Tibial nerve (tissue), 4 donors: ENCODE data around the gene MAP4K4. TPM values are rescaled to one million over a fixed set of nuclear protein-coding genes. Genes with fewer than 3 reads are reported as not detected.

Experiments used
- DNase-seq, 2 donors: peaks; one replicate each; pipeline ENCODE4 v3.0.0-alpha.2; 2019; ENCODE audit warnings: low spot score in 2 of 2
- H3K27ac ChIP-seq, 4 donors: fragments of 200-600 bp; sonication (generic) in 3 of 4; one replicate each; pipeline ENCODE4 v1.5.1; 2017 to 2019; ENCODE audit warnings: mild to moderate bottlenecking in 1 of 4
- H3K27me3 ChIP-seq, 2 donors: fragments of 200-600 bp; sonication (generic) in 1 of 2; one replicate each; pipeline versions ENCODE4 v1.5.1 to v1.6.0; 2017 to 2019
- H3K36me3 ChIP-seq, 3 donors: fragments of 200-600 bp; sonication (generic); one replicate each; pipeline ENCODE4 v1.5.1; 2018 to 2019
- H3K4me1 ChIP-seq, 4 donors: fragments of 200-600 bp; sonication (generic) in 3 of 4; one replicate each; pipeline ENCODE4 v1.5.1; 2017 to 2019
- H3K4me3 ChIP-seq, 4 donors: fragments of 200-600 bp; sonication (generic) in 3 of 4; one replicate each; pipeline ENCODE4 v1.5.1; 2017 to 2019; ENCODE audit warnings: mild to moderate bottlenecking in 1 of 4, moderate library complexity in 1 of 4
- H3K9me3 ChIP-seq, 4 donors: fragments of 200-600 bp; sonication (generic) in 3 of 4; one replicate each; pipeline ENCODE4 v1.5.1; 2017 to 2019
- EP300 ChIP-seq, 2 donors: sonication (generic); formaldehyde crosslinking; IDR thresholded peaks; one replicate each; pipeline ENCODE4 v1.6.1; 2017; ENCODE audit warnings: antibody characterized with exemption in 2 of 2, mild to moderate bottlenecking in 1 of 2
- POLR2A ChIP-seq, 2 donors: fragments of 450-650 bp; IDR thresholded peaks; one replicate each; pipeline ENCODE4 v1.6.1; 2017; ENCODE audit warnings: antibody characterized with exemption in 2 of 2, mild to moderate bottlenecking in 2 of 2, moderate library complexity in 2 of 2
- WGBS, 2 donors: methylation state at CpG; one replicate each; pipeline ENCODE4 v1.1.5; 2018; 5-methylcytosine and 5-hydroxymethylcytosine counted together
- total RNA-seq, 4 donors: library from RNA; depleted of rRNA; stranded (reverse); fragments of >200 nt; gene quantifications; one replicate each; pipeline ENCODE4 v1.1.0, GENCODE V29; 2016
- TF ChIP-seq, protein P1 (sequence below), 5 experiments: fragments of 200-600 bp in 3 of 5; fragments of 450-650 bp in 2 of 5; sonication (generic) in 3 of 5; IDR thresholded peaks; one replicate each; pipeline ENCODE4 v1.5.1; 2016 to 2019; ENCODE audit warnings: antibody characterized with exemption in 5 of 5, mild to moderate bottlenecking in 3 of 5, moderate library complexity in 2 of 5

MAP4K4 gene
- total RNA-seq, 4 donors from 2014 or later, result 78.0 to 85.7 (median 84.4) TPM

DNA sequence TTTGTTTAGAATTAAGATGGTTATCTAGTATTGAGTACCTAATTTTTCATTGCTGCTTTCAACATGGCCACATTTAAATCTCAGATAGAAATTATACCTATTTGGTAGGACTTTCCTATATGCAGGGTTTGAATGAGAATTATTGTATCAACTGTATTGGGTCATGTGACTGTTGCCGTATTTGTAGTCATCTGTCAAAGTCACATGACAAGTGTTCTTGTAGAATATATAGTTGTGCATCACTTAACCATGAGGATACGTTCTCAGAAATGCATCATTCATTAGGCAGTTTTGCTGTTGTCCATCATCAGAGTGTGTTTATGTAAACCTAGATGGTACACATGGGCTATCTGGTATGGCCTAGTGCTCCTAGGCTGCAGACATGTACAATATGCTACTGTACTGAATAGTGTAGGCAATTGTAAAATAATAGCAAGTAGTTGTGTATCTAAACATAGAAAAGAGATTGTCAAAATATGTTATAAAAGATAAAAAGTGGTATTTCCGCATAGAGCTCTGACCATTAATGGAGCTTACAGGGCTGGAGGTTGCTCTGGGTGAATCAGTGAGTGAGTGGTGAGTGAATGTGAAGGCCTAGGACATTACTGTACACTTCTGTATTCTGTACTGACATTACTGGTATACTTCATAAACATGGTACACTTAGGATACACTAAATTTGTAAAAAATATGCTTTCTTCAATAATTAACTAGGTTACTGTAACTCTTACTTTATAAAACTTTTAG, 123.7 kb downstream of the MAP4K4 start:
- WGBS, 2 donors, result 71 to 79% methylated on average over 3 of the region's 3 CpGs
- TF ChIP-seq, protein P1, sequence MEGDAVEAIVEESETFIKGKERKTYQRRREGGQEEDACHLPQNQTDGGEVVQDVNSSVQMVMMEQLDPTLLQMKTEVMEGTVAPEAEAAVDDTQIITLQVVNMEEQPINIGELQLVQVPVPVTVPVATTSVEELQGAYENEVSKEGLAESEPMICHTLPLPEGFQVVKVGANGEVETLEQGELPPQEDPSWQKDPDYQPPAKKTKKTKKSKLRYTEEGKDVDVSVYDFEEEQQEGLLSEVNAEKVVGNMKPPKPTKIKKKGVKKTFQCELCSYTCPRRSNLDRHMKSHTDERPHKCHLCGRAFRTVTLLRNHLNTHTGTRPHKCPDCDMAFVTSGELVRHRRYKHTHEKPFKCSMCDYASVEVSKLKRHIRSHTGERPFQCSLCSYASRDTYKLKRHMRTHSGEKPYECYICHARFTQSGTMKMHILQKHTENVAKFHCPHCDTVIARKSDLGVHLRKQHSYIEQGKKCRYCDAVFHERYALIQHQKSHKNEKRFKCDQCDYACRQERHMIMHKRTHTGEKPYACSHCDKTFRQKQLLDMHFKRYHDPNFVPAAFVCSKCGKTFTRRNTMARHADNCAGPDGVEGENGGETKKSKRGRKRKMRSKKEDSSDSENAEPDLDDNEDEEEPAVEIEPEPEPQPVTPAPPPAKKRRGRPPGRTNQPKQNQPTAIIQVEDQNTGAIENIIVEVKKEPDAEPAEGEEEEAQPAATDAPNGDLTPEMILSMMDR (IDR thresholded peaks at IDR 0.05), result no peak
- no peak for TF ChIP-seq POLR2A (IDR thresholded peaks at IDR 0.05)
- TF ChIP-seq EP300 (IDR thresholded peaks at IDR 0.05), result no peak
- peaks cover 0 to 59% (median 29%) of the 10 kb centered on the region in 4 donors for H3K4me1 ChIP-seq

DNA sequence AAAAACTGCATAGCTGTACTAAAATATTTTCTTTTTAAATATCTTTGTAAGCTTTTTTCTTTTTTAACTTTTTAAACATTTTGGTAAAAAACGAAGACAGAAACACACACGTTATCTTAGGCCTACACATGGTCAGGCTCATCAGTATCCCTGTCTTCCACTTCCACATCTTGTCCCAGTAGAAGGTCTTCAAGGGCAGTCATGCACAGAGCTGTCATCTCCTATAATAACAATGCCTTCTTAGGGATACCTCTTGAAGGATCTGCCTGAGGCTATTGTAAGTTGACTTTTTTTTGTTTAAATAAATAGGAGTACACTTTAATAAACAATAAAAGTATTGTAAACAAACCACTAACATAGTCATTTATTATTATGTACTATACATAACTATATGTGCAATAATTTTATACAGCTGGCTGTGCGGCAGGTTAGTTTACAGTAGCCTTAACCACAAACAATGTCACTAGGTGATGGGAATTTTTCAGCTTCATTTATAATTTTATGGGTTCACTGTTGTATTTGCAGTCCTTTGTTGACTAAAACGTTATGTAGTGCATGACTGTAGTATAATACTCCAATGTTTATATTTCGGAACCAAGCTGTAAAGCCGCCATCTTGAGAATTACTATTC, 124.4 kb downstream of the MAP4K4 start:
- TF ChIP-seq, protein P1 (IDR thresholded peaks at IDR 0.05), result no peak
- TF ChIP-seq EP300 (IDR thresholded peaks at IDR 0.05) (no peak), POLR2A (IDR thresholded peaks at IDR 0.05) (no peak)
- no peak for DNase-seq
- Histone ChIP-seq H3K9me3 (no peaks in the 10 kb centered on the region), H3K27ac (no peak overlapping the region), H3K27me3 (no peaks in the 10 kb centered on the region), H3K4me3 (no peak overlapping the region), H3K36me3 (no peaks in the 10 kb centered on the region), H3K4me1 (peaks cover 0 to 58% (median 26%) of the 10 kb centered on the region in 4 donors)
- 81 to 84% methylated on average over 6 of the region's 6 CpGs for WGBS, 2 donors

More for the DNA sequence above, 123.7 kb downstream of the MAP4K4 start:
- H3K27ac ChIP-seq, result peak overlapping the region in 1 of 4 donors; percentile 47
- no peaks in the 10 kb centered on the region for H3K36me3 ChIP-seq
- no peak for DNase-seq
- H3K27me3 ChIP-seq, result no peaks in the 10 kb centered on the region
- no peaks in the 10 kb centered on the region for H3K9me3 ChIP-seq
- no peak overlapping the region for H3K4me3 ChIP-seq

DNA sequence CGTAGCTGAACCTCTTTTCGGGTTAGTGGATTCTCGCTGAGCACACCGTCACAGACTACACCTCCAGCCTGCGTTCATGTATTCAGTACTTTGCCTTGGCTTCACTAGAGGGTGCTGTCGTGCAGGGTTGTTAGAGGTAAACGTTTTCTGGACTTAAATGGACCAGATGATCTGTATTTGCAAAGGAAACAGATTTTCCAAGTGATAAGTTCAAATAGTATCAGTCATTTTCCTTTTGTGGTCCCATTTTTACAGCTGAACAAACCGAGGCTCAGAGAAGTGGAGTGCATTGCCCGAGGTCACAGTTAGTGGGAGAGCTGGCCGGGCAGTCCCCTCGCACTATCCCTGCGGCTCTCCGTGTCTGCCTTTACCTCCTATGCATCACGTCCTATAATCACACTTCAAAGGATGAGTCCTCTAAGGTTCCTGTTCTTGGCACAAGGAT, 125.9 kb downstream of the MAP4K4 start:
- TF ChIP-seq, protein P1 (IDR thresholded peaks at IDR 0.05), result peak; percentile 55 to 67 (median 55)
- no peak for TF ChIP-seq POLR2A (IDR thresholded peaks at IDR 0.05)
- TF ChIP-seq EP300 (IDR thresholded peaks at IDR 0.05), result peak in 1 of 2 donors; percentile 33
- no peaks in the 10 kb centered on the region for H3K27me3 ChIP-seq
- peak; percentile 48 to 82 for DNase-seq
- H3K27ac ChIP-seq, result no peak overlapping the region
- WGBS, 2 donors, result 45 to 52% methylated on average over 14 of the region's 14 CpGs
- H3K9me3 ChIP-seq, result no peaks in the 10 kb centered on the region
- H3K4me3 ChIP-seq, result no peak overlapping the region
- H3K4me1 ChIP-seq, result peaks cover 0 to 58% (median 33%) of the 10 kb centered on the region in 4 donors
- no peaks in the 10 kb centered on the region for H3K36me3 ChIP-seq

DNA sequence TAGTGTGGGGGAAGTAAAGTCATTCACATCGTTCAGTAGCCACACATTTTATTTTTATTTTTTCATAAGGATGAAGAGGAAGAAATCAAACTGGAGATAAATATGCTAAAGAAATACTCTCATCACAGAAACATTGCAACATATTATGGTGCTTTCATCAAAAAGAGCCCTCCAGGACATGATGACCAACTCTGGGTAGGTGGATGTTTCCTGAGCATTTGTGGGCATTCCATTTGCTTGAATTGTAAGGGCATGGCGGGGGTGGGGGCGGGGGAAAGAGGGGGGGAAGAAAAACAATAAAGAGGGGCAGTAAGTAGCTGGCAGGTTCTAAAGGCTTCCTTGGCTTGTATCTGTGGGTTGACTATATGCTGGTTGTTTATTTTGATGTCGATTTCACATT, 126.4 kb downstream of the MAP4K4 start:
- H3K4me3 ChIP-seq, result no peak overlapping the region
- WGBS, 2 donors, result 48 to 53% methylated on average over 4 of the region's 4 CpGs
- H3K4me1 ChIP-seq, result peaks cover 0 to 58% (median 30%) of the 10 kb centered on the region in 4 donors
- H3K27me3 ChIP-seq, result no peaks in the 10 kb centered on the region
- H3K9me3 ChIP-seq, result no peaks in the 10 kb centered on the region
- no peak for DNase-seq
- TF ChIP-seq, protein P1 (IDR thresholded peaks at IDR 0.05), result no peak
- no peak for TF ChIP-seq POLR2A (IDR thresholded peaks at IDR 0.05)
- TF ChIP-seq EP300 (IDR thresholded peaks at IDR 0.05), result no peak
- H3K27ac ChIP-seq, result no peak overlapping the region
- H3K36me3 ChIP-seq, result no peaks in the 10 kb centered on the region

DNA sequence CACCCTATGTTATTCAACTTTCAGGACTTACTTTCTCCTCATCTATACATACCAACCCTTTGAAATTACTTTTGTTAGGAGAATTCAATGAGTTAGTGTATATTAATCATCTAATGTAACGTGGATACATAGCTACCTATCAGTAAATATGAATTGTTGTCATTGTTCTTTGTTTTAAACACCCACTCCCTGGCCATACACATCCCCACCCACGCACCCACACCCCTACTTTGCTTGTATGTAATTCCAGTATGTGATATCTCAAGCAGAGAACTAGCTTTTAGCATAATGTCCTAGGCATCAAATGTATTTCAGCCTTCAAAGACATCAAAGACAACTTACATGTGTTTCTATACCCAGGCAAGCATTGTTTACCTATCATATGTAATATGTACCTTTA, 129.2 kb downstream of the MAP4K4 start:
- Histone ChIP-seq H3K9me3 (no peaks in the 10 kb centered on the region), H3K4me3 (no peak overlapping the region), H3K4me1 (peaks cover 0 to 71% (median 26%) of the 10 kb centered on the region in 4 donors), H3K36me3 (peaks cover 0 to 12% (median 0%) of the 10 kb centered on the region in 3 donors), H3K27me3 (no peaks in the 10 kb centered on the region), H3K27ac (peak overlapping the region in 2 of 4 donors; percentile 5 to 16)
- WGBS, 2 donors, result 66 to 68% methylated on average over 2 of the region's 2 CpGs
- DNase-seq, result no peak
- TF ChIP-seq POLR2A (IDR thresholded peaks at IDR 0.05) (no peak), EP300 (IDR thresholded peaks at IDR 0.05) (no peak)
- TF ChIP-seq, protein P1 (IDR thresholded peaks at IDR 0.05), result no peak
